HCT116 (cell line): ENCODE data around the gene TRPV5. TPM values are rescaled to one million over a fixed set of nuclear protein-coding genes. Genes with fewer than 3 reads are reported as not detected.

Experiments used
- ATAC-seq: fragments of 200-7000 bp; cut with Tn5 transposase; 2 replicates; pipeline ENCODE4 v1.9.1; 2020; ENCODE audit warnings: mild to moderate bottlenecking, moderate library complexity
- BruUV-seq: library from RNA; stranded (reverse); fragments of 400-500 nt; replicated peaks from 2 replicates; lab custom pipeline; 2021; lab: Mats Ljungman, UMichigan
- CTCF ChIA-PET: fragments of 300-600 bp; sonication (Branson Sonifier 250); formaldehyde crosslinking; loops from one replicate; lab custom pipeline; 2021; ENCODE audit warnings: antibody characterized with exemption; lab: Charles Lee
- POLR2A ChIA-PET: fragments of 300-600, 350-600 bp; sonication (Branson Sonifier 250); formaldehyde crosslinking; loops from one replicate; lab custom pipeline; 2021; ENCODE audit warnings: antibody characterized with exemption; lab: Charles Lee
- RAD21 ChIA-PET, 2 experiments: fragments of 300-600 bp; sonication (Branson Sonifier 250); formaldehyde crosslinking; loops; one replicate each; lab custom pipeline; 2023; ENCODE audit warnings: low total read pairs in 2 of 2; ENCODE audit not compliant: uncharacterized antibody in 2 of 2, unreplicated experiment in 2 of 2, low non-redundant PET in 1 of 2; lab: Charles Lee
- DNase-seq: peaks from one replicate; pipeline ENCODE4 v3.0.0-alpha.2; 2010; ENCODE audit warnings: low read depth, low spot score
- H2AFZ ChIP-seq: fragments of 200-600 bp; shearing (Covaris generic), sonication (generic); 2 replicates; pipeline ENCODE4 v1.6.1; 2017; ENCODE audit warnings: low read depth, mixed run types, mixed read lengths, antibody characterized with exemption, low read length; ENCODE audit not compliant: poor library complexity, severe bottlenecking
- H3K27ac ChIP-seq: 2 replicates; pipeline ENCODE4 v1.5.1; 2012; ENCODE audit warnings: low read depth, low read length
- H3K27me3 ChIP-seq: fragments of 200-600 bp; sonication (generic); 2 replicates; pipeline ENCODE4 v1.6.1; 2016; ENCODE audit warnings: mixed run types, low read length, mixed read lengths; ENCODE audit not compliant: insufficient read depth
- H3K36me3 ChIP-seq, 2 experiments: fragments of 200-500 bp in 1 of 2; fragments of 200-600 bp in 1 of 2; sonication (Bioruptor generic) in 1 of 2; sonication (generic) in 1 of 2; 2 replicates each; pipeline versions ENCODE4 v1.5.1 to v1.6.1; 2014 to 2016; ENCODE audit warnings: low read length in 2 of 2, inconsistent platforms in 1 of 2, mixed read lengths in 1 of 2, mixed run types in 1 of 2; ENCODE audit not compliant: insufficient read depth in 2 of 2, control insufficient read depth in 1 of 2
- H3K4me1 ChIP-seq, 2 experiments: fragments of 200-600 bp in 1 of 2; sonication (generic) in 1 of 2; 2 replicates each; pipeline versions ENCODE4 v1.5.1 to v1.6.1; 2012 to 2017; ENCODE audit warnings: low read length in 2 of 2, inconsistent platforms in 1 of 2, mild to moderate bottlenecking in 1 of 2, mixed read lengths in 1 of 2, mixed run types in 1 of 2, moderate library complexity in 1 of 2; ENCODE audit not compliant: insufficient read depth in 2 of 2, control insufficient read depth in 1 of 2
- H3K4me2 ChIP-seq: fragments of 200-600 bp; sonication (generic); 2 replicates; pipeline ENCODE4 v1.6.1; 2017; ENCODE audit warnings: mixed run types, low read length, mixed read lengths
- H3K4me3 ChIP-seq, 2 experiments: fragments of 200-600 bp in 1 of 2; sonication (generic) in 1 of 2; replicated peaks in 1 of 2; 2 replicates each; pipeline ENCODE4 v1.5.1; 2011 to 2016; ENCODE audit warnings: low read length in 2 of 2, control low read depth in 1 of 2, low read depth in 1 of 2, mild to moderate bottlenecking in 1 of 2, mixed read lengths in 1 of 2, mixed run types in 1 of 2
- H3K79me2 ChIP-seq: fragments of 200-600 bp; sonication (generic); 2 replicates; pipeline ENCODE4 v1.6.1; 2017; ENCODE audit warnings: mild to moderate bottlenecking, mixed run types, low read length, moderate library complexity, mixed read lengths; ENCODE audit not compliant: insufficient read depth
- H3K9ac ChIP-seq: fragments of 200-600 bp; sonication (generic); 2 replicates; pipeline ENCODE4 v1.6.1; 2016; ENCODE audit warnings: low read length, mixed read lengths
- H3K9me2 ChIP-seq: fragments of 200-600 bp; sonication (generic), shearing (Covaris generic); 2 replicates; pipeline ENCODE4 v1.6.1; 2017; ENCODE audit warnings: mixed run types, mild to moderate bottlenecking, moderate library complexity; ENCODE audit not compliant: insufficient read depth
- H3K9me3 ChIP-seq, 2 experiments: fragments of 200-500 bp in 1 of 2; fragments of 200-600 bp in 1 of 2; sonication (Bioruptor generic) in 1 of 2; sonication (generic) in 1 of 2; 2 replicates each; pipeline ENCODE4 v1.6.1; 2014 to 2017; ENCODE audit warnings: low read length in 2 of 2, mixed read lengths in 2 of 2, inconsistent platforms in 1 of 2, low read depth in 1 of 2, mild to moderate bottlenecking in 1 of 2, mixed run types in 1 of 2, moderate library complexity in 1 of 2; ENCODE audit not compliant: control insufficient read depth in 1 of 2, insufficient read depth in 1 of 2
- H4K20me1 ChIP-seq: fragments of 200-600 bp; sonication (generic), shearing (Covaris generic); 2 replicates; pipeline ENCODE4 v1.6.1; 2017; ENCODE audit warnings: mixed run types, mild to moderate bottlenecking, moderate library complexity; ENCODE audit not compliant: insufficient read depth
- CBX3 ChIP-seq: IDR thresholded peaks from 2 replicates; pipeline ENCODE4 v1.6.1; 2012; ENCODE audit warnings: low read depth
- ELF1 ChIP-seq: IDR thresholded peaks from 2 replicates; pipeline ENCODE4 v1.6.1; 2012; ENCODE audit warnings: low read depth, borderline replicate concordance
- EZH2phosphoT487 ChIP-seq: fragments of 200-600 bp; IDR thresholded peaks from 2 replicates; pipeline ENCODE4 v1.6.1; 2018; ENCODE audit warnings: antibody characterized with exemption, borderline replicate concordance
- FOSL1 ChIP-seq: IDR thresholded peaks from 2 replicates; pipeline ENCODE4 v1.6.1; 2012; ENCODE audit warnings: low read depth
- POLR2AphosphoS5 ChIP-seq: IDR thresholded peaks from 2 replicates; pipeline ENCODE4 v1.6.1; 2011; ENCODE audit warnings: mild to moderate bottlenecking, low read depth, low read length, moderate library complexity
- RAD21 ChIP-seq: IDR thresholded peaks from 2 replicates; pipeline ENCODE4 v1.6.1; 2012; ENCODE audit warnings: low read depth, mild to moderate bottlenecking
- SIN3A ChIP-seq: IDR thresholded peaks from 2 replicates; pipeline ENCODE4 v1.6.1; 2012; ENCODE audit warnings: low read depth
- SP1 ChIP-seq: IDR thresholded peaks from 2 replicates; pipeline ENCODE4 v1.6.1; 2012; ENCODE audit warnings: low read depth
- YY1 ChIP-seq: IDR thresholded peaks from 2 replicates; pipeline ENCODE4 v1.6.1; 2011; ENCODE audit warnings: low read length, low read depth, moderate library complexity, mild to moderate bottlenecking; ENCODE audit not compliant: insufficient replicate concordance; ENCODE audit errors: extremely low read depth
- ZNF274 ChIP-seq: fragments of 200-500 bp; sonication (Bioruptor generic); IDR thresholded peaks from 2 replicates; pipeline ENCODE4 v1.6.1; 2014; ENCODE audit warnings: mild to moderate bottlenecking, low read depth, low read length, inconsistent platforms
- intact Hi-C: fragments of 100-400 bp; cut with micrococcal nuclease; formaldehyde crosslinking; loops from 2 replicates; pipeline ENCODE4 v1.10.0; 2022
- total RNA-seq: library from RNA; stranded (reverse); gene quantifications from one replicate; pipeline ENCODE4 v1.2.1, GENCODE V29; 2021; ENCODE audit not compliant: unreplicated experiment
- TF ChIP-seq, protein P1 (sequence below), 3 experiments: fragments of 200-600 bp in 1 of 3; sonication (generic) in 1 of 3; IDR thresholded peaks in 2 of 3; conservative IDR thresholded peaks in 1 of 3; 2 replicates each; pipeline ENCODE4 v1.5.1; 2012 to 2017; ENCODE audit warnings: low read depth in 2 of 3, low read length in 2 of 3, antibody characterized with exemption in 1 of 3, borderline replicate concordance in 1 of 3, control low read depth in 1 of 3, mild to moderate bottlenecking in 1 of 3, mixed read lengths in 1 of 3, mixed run types in 1 of 3, moderate library complexity in 1 of 3; ENCODE audit not compliant: insufficient read depth in 1 of 3
- TF ChIP-seq, protein P2 (sequence below): IDR thresholded peaks from 2 replicates; pipeline ENCODE4 v1.6.1; 2012
- TF ChIP-seq, protein P3 (sequence below): IDR thresholded peaks from 2 replicates; pipeline ENCODE4 v1.6.1; 2012

TRPV5 gene
- total RNA-seq, 1 experiment from 2014 or later: not detected

DNA sequence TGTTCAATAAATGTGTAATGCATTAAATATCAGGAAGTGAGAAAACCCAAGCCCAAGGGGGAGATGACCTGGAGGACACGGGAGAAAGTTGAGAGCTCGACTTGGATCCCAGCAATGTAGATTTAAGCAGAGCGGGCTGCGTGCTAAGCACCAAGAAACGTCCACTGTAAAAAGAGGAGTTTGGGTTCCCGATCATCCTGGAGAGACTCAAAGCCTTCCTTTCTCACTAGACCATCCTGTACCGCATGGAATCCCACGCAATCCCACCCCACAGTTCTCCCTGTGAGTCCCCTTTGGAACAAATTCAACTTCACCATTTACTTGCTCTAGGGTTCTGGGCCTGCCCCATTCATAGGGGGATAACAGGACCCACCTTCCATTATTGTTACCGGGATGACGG is 50.4 kb downstream of the TRPV5 start:
- H3K27me3 ChIP-seq: peaks cover 6% of the 10 kb centered on the region; the same call in 1 of the 2 replicates
- intact Hi-C loops: no loop called here
- H3K9me2 ChIP-seq: no peaks in the 10 kb centered on the region
- ATAC-seq (no peak), DNase-seq (no peak)
- no peak overlapping the region for H3K27ac ChIP-seq
- POLR2A ChIA-PET: no interaction called here
- TF ChIP-seq SIN3A (no peak), EZH2phosphoT487 (no peak), CBX3 (no peak), ZNF274 (no peak), RAD21 (no peak), YY1 (no peak), FOSL1 (no peak), POLR2AphosphoS5 (no peak), SP1 (no peak), ELF1 (no peak)
- TF ChIP-seq, protein P1, sequence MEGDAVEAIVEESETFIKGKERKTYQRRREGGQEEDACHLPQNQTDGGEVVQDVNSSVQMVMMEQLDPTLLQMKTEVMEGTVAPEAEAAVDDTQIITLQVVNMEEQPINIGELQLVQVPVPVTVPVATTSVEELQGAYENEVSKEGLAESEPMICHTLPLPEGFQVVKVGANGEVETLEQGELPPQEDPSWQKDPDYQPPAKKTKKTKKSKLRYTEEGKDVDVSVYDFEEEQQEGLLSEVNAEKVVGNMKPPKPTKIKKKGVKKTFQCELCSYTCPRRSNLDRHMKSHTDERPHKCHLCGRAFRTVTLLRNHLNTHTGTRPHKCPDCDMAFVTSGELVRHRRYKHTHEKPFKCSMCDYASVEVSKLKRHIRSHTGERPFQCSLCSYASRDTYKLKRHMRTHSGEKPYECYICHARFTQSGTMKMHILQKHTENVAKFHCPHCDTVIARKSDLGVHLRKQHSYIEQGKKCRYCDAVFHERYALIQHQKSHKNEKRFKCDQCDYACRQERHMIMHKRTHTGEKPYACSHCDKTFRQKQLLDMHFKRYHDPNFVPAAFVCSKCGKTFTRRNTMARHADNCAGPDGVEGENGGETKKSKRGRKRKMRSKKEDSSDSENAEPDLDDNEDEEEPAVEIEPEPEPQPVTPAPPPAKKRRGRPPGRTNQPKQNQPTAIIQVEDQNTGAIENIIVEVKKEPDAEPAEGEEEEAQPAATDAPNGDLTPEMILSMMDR (IDR thresholded peaks at IDR 0.05 in 2 of 3, conservative IDR thresholded peaks at IDR 0.05 in 1 of 3; ENCODE audit: borderline replicate concordance in 1 of 3, insufficient read depth in 1 of 3, low read depth in 2 of 3, low read length in 2 of 3): no peak
- TF ChIP-seq, protein P2, sequence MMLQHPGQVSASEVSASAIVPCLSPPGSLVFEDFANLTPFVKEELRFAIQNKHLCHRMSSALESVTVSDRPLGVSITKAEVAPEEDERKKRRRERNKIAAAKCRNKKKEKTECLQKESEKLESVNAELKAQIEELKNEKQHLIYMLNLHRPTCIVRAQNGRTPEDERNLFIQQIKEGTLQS: no peak
- TF ChIP-seq, protein P3, sequence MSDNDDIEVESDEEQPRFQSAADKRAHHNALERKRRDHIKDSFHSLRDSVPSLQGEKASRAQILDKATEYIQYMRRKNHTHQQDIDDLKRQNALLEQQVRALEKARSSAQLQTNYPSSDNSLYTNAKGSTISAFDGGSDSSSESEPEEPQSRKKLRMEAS: no peak
- H3K4me3 ChIP-seq: no peak overlapping the region
- no peak overlapping the region for H3K4me2 ChIP-seq
- H3K36me3 ChIP-seq: no peaks in the 10 kb centered on the region
- H3K9me3 ChIP-seq: no peaks in the 10 kb centered on the region
- H3K9ac ChIP-seq: no peak overlapping the region
- BruUV-seq: no TSS peak
- no peaks in the 10 kb centered on the region for H4K20me1 ChIP-seq
- CTCF ChIA-PET: interaction anchor here (1.6 kb wide), 1 partner anchor 118 kb away, joined by 4 read pairs; no protein-coding TSS in a partner anchor
- no peak overlapping the region for H2AFZ ChIP-seq
- peaks cover 4 to 10% of the 10 kb centered on the region in 2 experiments; a peak in 3 of 4 replicates for H3K4me1 ChIP-seq
- RAD21 ChIA-PET: no interaction called here
- H3K79me2 ChIP-seq: no peaks in the 10 kb centered on the region
